ENCODE results near the gene KLK4.

KLK4 gene

DNA sequence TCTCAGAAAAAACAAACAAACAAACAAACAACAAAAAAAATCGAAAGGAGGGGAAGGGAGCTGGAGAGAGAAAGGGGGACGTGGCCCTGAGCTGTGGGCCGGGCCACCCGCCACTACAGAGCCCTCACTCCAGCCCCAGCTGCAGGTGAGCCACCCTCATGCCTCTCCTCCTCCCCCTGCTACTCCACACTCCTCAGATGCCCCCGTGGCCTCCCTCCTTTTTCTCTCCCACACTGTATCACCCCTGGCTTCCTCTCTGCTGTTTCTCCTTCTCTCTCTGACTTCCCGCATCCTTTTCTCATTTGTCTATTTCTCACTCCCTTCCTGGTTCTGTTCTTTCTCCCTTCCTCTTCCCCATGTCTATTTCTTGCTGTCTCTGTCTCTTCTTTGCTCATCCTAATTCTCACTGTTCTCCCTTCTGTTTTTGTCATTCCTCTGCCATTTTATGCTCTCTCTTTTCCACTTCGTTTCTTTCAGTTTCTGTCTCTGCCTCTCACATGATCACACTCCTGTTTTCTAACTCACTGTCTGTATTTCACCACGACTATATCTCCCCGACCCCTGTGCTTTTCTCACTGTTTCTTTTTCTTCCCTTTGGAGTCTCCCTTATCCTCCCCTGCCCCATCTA is 35.3 kb downstream of the KLK4 start:
- H3K9ac ChIP-seq (ENCODE audit: low read length), result peak overlapping the region; percentile 17; the same call in 1 of the 2 replicates
- H4K20me1 ChIP-seq (ENCODE audit: insufficient read depth, low read length), result no peaks in the 10 kb centered on the region
- TF ChIP-seq EZH2phosphoT487 (IDR thresholded peaks at IDR 0.05; ENCODE audit: low read depth), result no peak
- TF ChIP-seq, protein P1, sequence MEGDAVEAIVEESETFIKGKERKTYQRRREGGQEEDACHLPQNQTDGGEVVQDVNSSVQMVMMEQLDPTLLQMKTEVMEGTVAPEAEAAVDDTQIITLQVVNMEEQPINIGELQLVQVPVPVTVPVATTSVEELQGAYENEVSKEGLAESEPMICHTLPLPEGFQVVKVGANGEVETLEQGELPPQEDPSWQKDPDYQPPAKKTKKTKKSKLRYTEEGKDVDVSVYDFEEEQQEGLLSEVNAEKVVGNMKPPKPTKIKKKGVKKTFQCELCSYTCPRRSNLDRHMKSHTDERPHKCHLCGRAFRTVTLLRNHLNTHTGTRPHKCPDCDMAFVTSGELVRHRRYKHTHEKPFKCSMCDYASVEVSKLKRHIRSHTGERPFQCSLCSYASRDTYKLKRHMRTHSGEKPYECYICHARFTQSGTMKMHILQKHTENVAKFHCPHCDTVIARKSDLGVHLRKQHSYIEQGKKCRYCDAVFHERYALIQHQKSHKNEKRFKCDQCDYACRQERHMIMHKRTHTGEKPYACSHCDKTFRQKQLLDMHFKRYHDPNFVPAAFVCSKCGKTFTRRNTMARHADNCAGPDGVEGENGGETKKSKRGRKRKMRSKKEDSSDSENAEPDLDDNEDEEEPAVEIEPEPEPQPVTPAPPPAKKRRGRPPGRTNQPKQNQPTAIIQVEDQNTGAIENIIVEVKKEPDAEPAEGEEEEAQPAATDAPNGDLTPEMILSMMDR (IDR thresholded peaks at IDR 0.05; ENCODE audit: low read depth, low read length), result no peak
- H3K9me3 ChIP-seq (ENCODE audit: insufficient read depth, low read length), result no peaks in the 10 kb centered on the region
- H3K4me3 ChIP-seq (ENCODE audit: low read length), result peak overlapping the region; percentile 7
- H3K27me3 ChIP-seq (ENCODE audit: low read depth, low read length), result peaks cover 54% of the 10 kb centered on the region
- H3K4me2 ChIP-seq (ENCODE audit: low read length), result peak overlapping the region; percentile 39
- no peak overlapping the region for H3K27ac ChIP-seq (ENCODE audit: low read length)
- H3K4me1 ChIP-seq (ENCODE audit: low read length), result peaks cover 15% of the 10 kb centered on the region
- no peaks in the 10 kb centered on the region for H3K79me2 ChIP-seq (ENCODE audit: low read length)
- H3K36me3 ChIP-seq (replicated peaks; ENCODE audit: low read depth, low read length), result no peaks in the 10 kb centered on the region
- peak overlapping the region; percentile 44 for H2AFZ ChIP-seq (ENCODE audit: low read depth, low read length)

- Histone ChIP-seq H3K4me2 (ENCODE audit: low read length) (no peak overlapping the region), H3K79me2 (ENCODE audit: low read length) (no peaks in the 10 kb centered on the region), H4K20me1 (ENCODE audit: insufficient read depth, low read length) (no peaks in the 10 kb centered on the region), H3K4me1 (ENCODE audit: low read length) (peaks cover 15% of the 10 kb centered on the region), H3K9ac (ENCODE audit: low read length) (no peak overlapping the region), H3K36me3 (replicated peaks; ENCODE audit: low read depth, low read length) (no peaks in the 10 kb centered on the region), H3K9me3 (ENCODE audit: insufficient read depth, low read length) (no peaks in the 10 kb centered on the region), H3K4me3 (ENCODE audit: low read length) (no peak overlapping the region), H3K27ac (ENCODE audit: low read length) (no peak overlapping the region), H3K27me3 (ENCODE audit: low read depth, low read length) (peaks cover 54% of the 10 kb centered on the region), H2AFZ (ENCODE audit: low read depth, low read length) (no peak overlapping the region)
- TF ChIP-seq, protein P1 (IDR thresholded peaks at IDR 0.05; ENCODE audit: low read depth, low read length), result no peak
- no peak for TF ChIP-seq EZH2phosphoT487 (IDR thresholded peaks at IDR 0.05; ENCODE audit: low read depth)
Observed at GRCh38 chr19:50874211-50874610, 37.0 kb downstream of the KLK4 start.

DNA sequence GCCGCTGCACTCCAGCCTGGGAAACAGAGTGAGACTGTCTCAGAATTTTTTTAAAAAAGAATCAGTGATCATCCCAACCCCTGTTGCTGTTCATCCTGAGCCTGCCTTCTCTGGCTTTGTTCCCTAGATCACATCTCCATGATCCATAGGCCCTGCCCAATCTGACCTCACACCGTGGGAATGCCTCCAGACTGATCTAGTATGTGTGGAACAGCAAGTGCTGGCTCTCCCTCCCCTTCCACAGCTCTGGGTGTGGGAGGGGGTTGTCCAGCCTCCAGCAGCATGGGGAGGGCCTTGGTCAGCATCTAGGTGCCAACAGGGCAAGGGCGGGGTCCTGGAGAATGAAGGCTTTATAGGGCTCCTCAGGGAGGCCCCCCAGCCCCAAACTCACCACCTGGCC is 38.1 kb downstream of the KLK4 start, which contains the start of gene KLK2:
TSS of gene KLK2 (plus strand) at position 384 of the 400 bp plus-strand sequence. CDS start 35 bp downstream, outside the sequence.
- peaks cover 65% of the 10 kb centered on the region for H3K27me3 ChIP-seq (ENCODE audit: low read depth, low read length)
- no peaks in the 10 kb centered on the region for H3K79me2 ChIP-seq (ENCODE audit: low read length)
- no peak within 1 kb of the TSS for H3K4me3 ChIP-seq (ENCODE audit: low read length)
- no peak within 1 kb of the TSS for H2AFZ ChIP-seq (ENCODE audit: low read depth, low read length)
- H3K36me3 ChIP-seq (replicated peaks; ENCODE audit: low read depth, low read length), result no peaks in the 10 kb centered on the region
- no peak within 1 kb of the TSS for H3K9ac ChIP-seq (ENCODE audit: low read length)
- no peak within 1 kb of the TSS for H3K4me2 ChIP-seq (ENCODE audit: low read length)
- no peaks in the 10 kb centered on the region for H4K20me1 ChIP-seq (ENCODE audit: insufficient read depth, low read length)
- H3K27ac ChIP-seq (ENCODE audit: low read length), result no peak within 1 kb of the TSS
- no peaks in the 10 kb centered on the region for H3K9me3 ChIP-seq (ENCODE audit: insufficient read depth, low read length)
- H3K4me1 ChIP-seq (ENCODE audit: low read length), result peaks cover 15% of the 10 kb centered on the region
- no peak for TF ChIP-seq EZH2phosphoT487 (IDR thresholded peaks at IDR 0.05; ENCODE audit: low read depth)
- TF ChIP-seq, protein P1 (IDR thresholded peaks at IDR 0.05; ENCODE audit: low read depth, low read length), result no peak

DNA sequence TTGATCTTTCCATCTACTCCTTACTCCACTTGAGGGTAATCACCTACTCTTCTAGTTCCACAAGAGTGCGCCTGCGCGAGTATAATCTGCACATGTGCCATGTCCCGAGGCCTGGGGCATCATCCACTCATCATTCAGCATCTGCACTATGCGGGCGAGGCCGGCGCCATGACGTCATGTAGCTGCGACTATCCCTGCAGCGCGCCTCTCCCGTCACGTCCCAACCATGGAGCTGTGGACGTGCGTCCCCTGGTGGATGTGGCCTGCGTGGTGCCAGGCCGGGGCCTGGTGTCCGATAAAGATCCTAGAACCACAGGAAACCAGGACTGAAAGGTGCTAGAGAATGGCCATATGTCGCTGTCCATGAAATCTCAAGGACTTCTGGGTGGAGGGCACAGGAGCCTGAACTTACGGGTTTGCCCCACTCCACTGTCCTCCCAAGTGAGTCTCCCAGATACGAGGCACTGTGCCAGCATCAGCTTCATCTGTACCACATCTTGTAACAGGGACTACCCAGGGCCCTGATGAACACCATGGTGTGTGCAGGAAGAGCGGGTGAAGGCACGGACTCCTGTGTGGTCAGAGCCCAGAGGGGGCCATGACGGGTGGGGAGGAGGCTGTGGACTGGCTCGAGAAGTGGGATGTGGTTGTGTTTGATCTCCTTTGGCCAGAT is 40.6 kb downstream of the KLK4 start:
- Histone ChIP-seq H3K4me2 (ENCODE audit: low read length) (no peak overlapping the region), H3K4me3 (ENCODE audit: low read length) (no peak overlapping the region), H3K36me3 (replicated peaks; ENCODE audit: low read depth, low read length) (no peaks in the 10 kb centered on the region), H4K20me1 (ENCODE audit: insufficient read depth, low read length) (no peaks in the 10 kb centered on the region), H2AFZ (ENCODE audit: low read depth, low read length) (no peak overlapping the region), H3K4me1 (ENCODE audit: low read length) (no peaks in the 10 kb centered on the region), H3K9ac (ENCODE audit: low read length) (no peak overlapping the region), H3K79me2 (ENCODE audit: low read length) (no peaks in the 10 kb centered on the region), H3K27me3 (ENCODE audit: low read depth, low read length) (peaks cover 90% of the 10 kb centered on the region), H3K27ac (ENCODE audit: low read length) (no peak overlapping the region), H3K9me3 (ENCODE audit: insufficient read depth, low read length) (no peaks in the 10 kb centered on the region)
- TF ChIP-seq, protein P1 (IDR thresholded peaks at IDR 0.05; ENCODE audit: low read depth, low read length), result no peak
- TF ChIP-seq EZH2phosphoT487 (IDR thresholded peaks at IDR 0.05; ENCODE audit: low read depth), result no peak
